RWPE2 (cell line): Measurements from ENCODE around the gene UCMA.
"Not testable (repeated sequence)": the region's sequence is repeated elsewhere in the genome, so short reads cannot be mapped to it uniquely, and the experiment has no call there.

Source experiments
- ATAC-seq: fragments of 200-7000 bp; cut with Tn5 transposase; 3 replicates; pipeline ENCODE4 v1.9.1; 2021; ENCODE audit warnings: low read depth
- DNase-seq: peaks from one replicate; pipeline ENCODE4 v3.0.0-alpha.2; 2020; ENCODE audit warnings: low spot score
- H3K27ac ChIP-seq: fragments of 450-650 bp; 2 replicates; pipeline ENCODE4 v1.5.1; 2017; ENCODE audit warnings: mild to moderate bottlenecking; ENCODE audit not compliant: poor library complexity, severe bottlenecking
- H3K27me3 ChIP-seq: fragments of 250-450 bp; sonication (Bioruptor Pico); 2 replicates; pipeline ENCODE4 v1.5.1; 2021; ENCODE audit warnings: mild to moderate bottlenecking, moderate library complexity; ENCODE audit not compliant: insufficient read depth, poor library complexity, severe bottlenecking
- H3K36me3 ChIP-seq: fragments of 250-450 bp; sonication (Bioruptor Pico); 2 replicates; pipeline ENCODE4 v1.5.1; 2020; ENCODE audit warnings: low read depth, mild to moderate bottlenecking, moderate library complexity
- H3K4me1 ChIP-seq: fragments of 250-450 bp; sonication (Bioruptor Pico); 2 replicates; pipeline ENCODE4 v1.5.1; 2021; ENCODE audit warnings: mild to moderate bottlenecking, moderate library complexity; ENCODE audit not compliant: insufficient read depth, poor library complexity, severe bottlenecking
- H3K4me3 ChIP-seq: fragments of 250-450 bp; sonication (Bioruptor Pico); 2 replicates; pipeline ENCODE4 v1.5.1; 2021; ENCODE audit warnings: mild to moderate bottlenecking, moderate library complexity; ENCODE audit not compliant: severe bottlenecking
- H3K9me3 ChIP-seq: fragments of 250-450 bp; sonication (Bioruptor Pico); 2 replicates; pipeline ENCODE4 v1.5.1; 2021; ENCODE audit warnings: mild to moderate bottlenecking, moderate library complexity; ENCODE audit not compliant: severe bottlenecking
- CTCF ChIP-seq: fragments of 450-650 bp; IDR thresholded peaks from one replicate; pipeline ENCODE4 v1.5.1; 2017; ENCODE audit warnings: mild to moderate bottlenecking, moderate library complexity; ENCODE audit not compliant: poor library complexity, severe bottlenecking

UCMA gene

GRCh38 chr10:13257621-13258140 is 23.5 kb upstream of the UCMA start:
- Histone ChIP-seq H3K4me1 (no peaks in the 10 kb centered on the region), H3K4me3 (no peak overlapping the region), H3K36me3 (no peaks in the 10 kb centered on the region), H3K27me3 (no peaks in the 10 kb centered on the region), H3K27ac (no peak overlapping the region), H3K9me3 (no peaks in the 10 kb centered on the region)
- TF ChIP-seq CTCF: no peak
- ATAC-seq (no peak), DNase-seq (no peak)

- ATAC-seq: no peak
- H3K4me3 ChIP-seq: no peak overlapping the region
- H3K27me3 ChIP-seq: no peaks in the 10 kb centered on the region
These were observed 22.5 kb upstream of the UCMA start for GRCh38 chr10:13256627-13257026.

GRCh38 chr10:13253726-13254125 is 19.6 kb upstream of the UCMA start:
- no peaks in the 10 kb centered on the region for H3K36me3 ChIP-seq
- H3K27ac ChIP-seq: no peak overlapping the region
- H3K4me1 ChIP-seq: no peaks in the 10 kb centered on the region
- ATAC-seq: no peak
- no peaks in the 10 kb centered on the region for H3K9me3 ChIP-seq
- TF ChIP-seq CTCF: no peak
- no peak for DNase-seq
- H3K27me3 ChIP-seq: no peaks in the 10 kb centered on the region
- no peak overlapping the region for H3K4me3 ChIP-seq

More at GRCh38 chr10:13256627-13257026, 22.5 kb upstream of the UCMA start:
- DNase-seq: no peak
- H3K9me3 ChIP-seq: no peaks in the 10 kb centered on the region
- H3K36me3 ChIP-seq: no peaks in the 10 kb centered on the region
- no peaks in the 10 kb centered on the region for H3K4me1 ChIP-seq
- no peak for TF ChIP-seq CTCF
- H3K27ac ChIP-seq: no peak overlapping the region

- Histone ChIP-seq H3K4me3 (no peak overlapping the region), H3K9me3 (no peaks in the 10 kb centered on the region), H3K27ac (no peak overlapping the region), H3K27me3 (no peaks in the 10 kb centered on the region), H3K36me3 (no peaks in the 10 kb centered on the region), H3K4me1 (no peaks in the 10 kb centered on the region)
- DNase-seq: no peak
- no peak for ATAC-seq
- TF ChIP-seq CTCF: no peak
These were observed 13.6 kb upstream of the UCMA start for GRCh38 chr10:13247784-13248183.

- no peaks in the 10 kb centered on the region for H3K4me1 ChIP-seq
- H3K27me3 ChIP-seq: no peaks in the 10 kb centered on the region
- no peak overlapping the region for H3K4me3 ChIP-seq
- no peaks in the 10 kb centered on the region for H3K9me3 ChIP-seq
- TF ChIP-seq CTCF: no peak
- no peak overlapping the region for H3K27ac ChIP-seq
- no peaks in the 10 kb centered on the region for H3K36me3 ChIP-seq
- DNase-seq (no peak), ATAC-seq (no peak)
These were observed 13.1 kb upstream of the UCMA start for GRCh38 chr10:13247246-13247645.

- not testable (repeated sequence) for H3K9me3 ChIP-seq, H3K4me3 ChIP-seq
These were observed 8.1 kb upstream of the UCMA start for GRCh38 chr10:13242260-13242659.

More at GRCh38 chr10:13242260-13242659, 8.1 kb upstream of the UCMA start:
- H3K4me1 ChIP-seq, DNase-seq, H3K27ac ChIP-seq, H3K27me3 ChIP-seq, H3K36me3 ChIP-seq, ATAC-seq: not testable (repeated sequence)
